Stomach smooth muscle (tissue), 2 donors: ENCODE data around the gene TRPC4AP.

Experiments
- H3K27ac ChIP-seq: one replicate; pipeline ENCODE4 v1.7.0; 2013; ENCODE audit warnings: mild to moderate bottlenecking, low read length, inconsistent platforms
- H3K27me3 ChIP-seq, 2 donors: one replicate each; pipeline ENCODE4 v1.7.0; 2013; ENCODE audit warnings: low read length in 2 of 2; ENCODE audit not compliant: insufficient read depth in 2 of 2, control insufficient read depth in 1 of 2
- H3K36me3 ChIP-seq, 2 donors: one replicate each; pipeline ENCODE4 v1.7.0; 2013; ENCODE audit warnings: low read length in 2 of 2; ENCODE audit not compliant: control insufficient read depth in 2 of 2, insufficient read depth in 2 of 2
- H3K4me1 ChIP-seq: one replicate; pipeline ENCODE4 v1.7.0; 2013; ENCODE audit warnings: low read length; ENCODE audit not compliant: control insufficient read depth, insufficient read depth
- H3K4me3 ChIP-seq, 2 donors: one replicate each; pipeline ENCODE4 v1.7.0; 2013; ENCODE audit warnings: low read length in 2 of 2
- H3K9ac ChIP-seq, 2 donors: one replicate each; pipeline ENCODE4 v1.7.0; 2013; ENCODE audit warnings: low read length in 2 of 2, mild to moderate bottlenecking in 1 of 2
- H3K9me3 ChIP-seq, 2 donors: one replicate each; pipeline ENCODE4 v1.7.0; 2013; ENCODE audit warnings: low read length in 2 of 2; ENCODE audit not compliant: control insufficient read depth in 2 of 2
- donor health status: healthy.
- donor health status: Pancreatic carcinoma.

The TRPC4AP gene

GRCh38 chr20:35092524-35093266 is at the start of gene TRPC4AP:
TSS of gene TRPC4AP (minus strand) at chr20:35092807. CDS start at chr20:35092781, 26 bp downstream.
- Histone ChIP-seq H3K4me3 (peak within 1 kb of the TSS; percentile 93 to 97), H3K36me3 (no peaks in the 10 kb centered on the region), H3K27ac (peak within 1 kb of the TSS; percentile 69), H3K9ac (peak within 1 kb of the TSS; percentile 95 to 97), H3K4me1 (peaks cover 17% of the 10 kb centered on the region), H3K9me3 (no peaks in the 10 kb centered on the region), H3K27me3 (no peaks in the 10 kb centered on the region)

DNA sequence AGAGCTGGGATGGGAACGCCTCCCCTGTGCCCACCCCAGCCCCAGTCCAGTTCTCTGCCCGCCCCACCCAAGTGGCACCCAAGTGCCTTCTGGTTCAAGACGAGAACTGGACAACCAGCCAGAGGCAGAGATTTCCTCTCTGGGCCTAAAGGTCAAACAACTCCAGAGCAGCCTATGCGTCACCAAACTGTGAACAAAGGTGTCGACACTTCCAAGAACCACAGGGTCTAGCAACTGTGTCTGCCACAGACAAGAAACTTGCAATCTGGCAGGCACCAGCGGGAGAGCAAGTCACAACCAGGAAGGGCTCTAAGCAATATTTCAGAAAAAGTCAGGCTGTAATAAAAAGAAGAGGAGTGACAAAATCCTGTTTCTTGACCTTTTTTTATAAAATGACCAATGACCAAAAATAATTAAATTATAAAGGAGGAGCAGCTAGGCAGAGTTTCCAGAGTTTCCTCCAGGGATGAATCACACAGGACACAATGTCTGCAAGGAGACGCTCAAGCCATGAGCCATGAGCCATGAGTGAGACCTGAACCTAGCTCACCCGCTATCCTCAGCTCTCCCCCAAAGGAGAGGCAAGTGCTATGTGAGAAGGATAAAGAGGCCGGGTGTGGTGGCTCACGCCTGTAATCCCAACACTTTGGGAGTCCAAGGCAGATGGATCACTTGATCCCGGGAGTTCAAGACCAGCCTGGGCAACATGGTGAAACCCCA is 43.4 kb upstream of the TRPC4AP start:
- Histone ChIP-seq H3K4me1 (peaks cover 4% of the 10 kb centered on the region), H3K9ac (no peak overlapping the region), H3K4me3 (no peak overlapping the region), H3K9me3 (no peaks in the 10 kb centered on the region), H3K27ac (no peak overlapping the region), H3K27me3 (no peaks in the 10 kb centered on the region), H3K36me3 (peaks cover 24 to 43% of the 10 kb centered on the region in 2 donors)

GRCh38 chr20:35134880-35135279 is 42.3 kb upstream of the TRPC4AP start:
- Histone ChIP-seq H3K9me3 (no peaks in the 10 kb centered on the region), H3K36me3 (peaks cover 28 to 48% of the 10 kb centered on the region in 2 donors), H3K27ac (peak overlapping the region; percentile 41), H3K9ac (no peak overlapping the region), H3K4me3 (no peak overlapping the region), H3K27me3 (no peaks in the 10 kb centered on the region), H3K4me1 (peaks cover 4% of the 10 kb centered on the region)

GRCh38 chr20:35134472-35134871 is 41.9 kb upstream of the TRPC4AP start:
- no peak overlapping the region for H3K9ac ChIP-seq
- H3K27me3 ChIP-seq: no peaks in the 10 kb centered on the region
- H3K9me3 ChIP-seq: no peaks in the 10 kb centered on the region
- H3K4me1 ChIP-seq: peaks cover 4% of the 10 kb centered on the region
- peak overlapping the region; percentile 41 for H3K27ac ChIP-seq
- no peak overlapping the region for H3K4me3 ChIP-seq
- H3K36me3 ChIP-seq: peaks cover 28 to 50% of the 10 kb centered on the region in 2 donors

- Histone ChIP-seq H3K27ac (no peak overlapping the region), H3K9ac (no peak overlapping the region), H3K36me3 (peaks cover 28 to 50% of the 10 kb centered on the region in 2 donors), H3K9me3 (no peaks in the 10 kb centered on the region), H3K4me3 (no peak overlapping the region), H3K4me1 (peaks cover 4% of the 10 kb centered on the region), H3K27me3 (no peaks in the 10 kb centered on the region)
Observed at GRCh38 chr20:35133735-35134134, 41.1 kb upstream of the TRPC4AP start.

- H3K9me3 ChIP-seq: no peaks in the 10 kb centered on the region
- H3K4me3 ChIP-seq: no peak overlapping the region
- H3K4me1 ChIP-seq: peaks cover 4% of the 10 kb centered on the region
- peaks cover 25 to 47% of the 10 kb centered on the region in 2 donors for H3K36me3 ChIP-seq
- no peak overlapping the region for H3K9ac ChIP-seq
- no peaks in the 10 kb centered on the region for H3K27me3 ChIP-seq
- no peak overlapping the region for H3K27ac ChIP-seq
Observed at GRCh38 chr20:35133031-35133430, 40.4 kb upstream of the TRPC4AP start.

DNA sequence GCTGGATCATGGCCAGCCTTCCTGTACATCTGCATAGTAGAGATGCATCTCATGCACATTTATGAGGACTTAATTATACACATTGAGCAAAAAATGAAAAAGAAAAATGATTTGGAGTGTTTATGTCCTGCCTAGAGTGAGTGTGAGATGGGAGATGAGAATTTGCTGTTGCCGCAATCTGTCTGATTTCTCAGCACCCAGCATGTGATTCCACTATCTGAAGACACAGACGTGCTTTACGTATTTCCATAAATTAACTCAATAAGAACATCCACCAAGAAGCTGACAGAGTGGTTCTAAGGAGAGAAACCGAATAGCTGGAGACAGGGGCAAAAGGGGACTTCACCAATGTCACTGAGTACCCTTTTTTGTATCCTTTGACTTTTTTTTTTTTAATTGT is 39.3 kb upstream of the TRPC4AP start:
- Histone ChIP-seq H3K4me1 (peaks cover 4% of the 10 kb centered on the region), H3K4me3 (no peak overlapping the region), H3K9ac (no peak overlapping the region), H3K27me3 (no peaks in the 10 kb centered on the region), H3K36me3 (peaks cover 19 to 38% of the 10 kb centered on the region in 2 donors), H3K9me3 (no peaks in the 10 kb centered on the region), H3K27ac (no peak overlapping the region)

- H3K36me3 ChIP-seq: peaks cover 26 to 35% of the 10 kb centered on the region in 2 donors
- H3K4me3 ChIP-seq: no peak overlapping the region
- no peak overlapping the region for H3K9ac ChIP-seq
- H3K4me1 ChIP-seq: peaks cover under 1% of the 10 kb centered on the region
- no peaks in the 10 kb centered on the region for H3K27me3 ChIP-seq
- H3K27ac ChIP-seq: no peak overlapping the region
- H3K9me3 ChIP-seq: no peaks in the 10 kb centered on the region
Observed at GRCh38 chr20:35129647-35130069, 37.1 kb upstream of the TRPC4AP start.

DNA sequence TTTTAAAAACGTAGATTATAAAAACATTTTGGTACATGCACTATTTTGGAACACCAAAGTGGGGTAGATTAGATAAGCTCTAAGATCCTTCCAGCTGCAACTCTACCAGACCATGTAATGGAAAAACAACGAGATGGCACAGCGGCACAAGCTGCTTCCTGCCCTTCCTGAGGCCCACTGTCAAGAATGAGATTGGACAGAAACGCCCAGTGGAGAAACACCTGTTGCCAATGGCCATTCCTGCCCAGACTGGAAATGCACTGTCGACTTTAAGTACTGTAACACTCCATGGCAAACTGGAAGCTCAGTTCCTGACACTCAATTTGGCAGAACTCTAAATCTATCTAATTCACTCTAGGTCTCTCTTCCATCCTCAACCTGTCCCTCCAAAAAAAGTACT is 33.1 kb upstream of the TRPC4AP start:
- no peaks in the 10 kb centered on the region for H3K27me3 ChIP-seq
- no peak overlapping the region for H3K4me3 ChIP-seq
- no peak overlapping the region for H3K27ac ChIP-seq
- no peak overlapping the region for H3K9ac ChIP-seq
- H3K36me3 ChIP-seq: peaks cover 30 to 34% of the 10 kb centered on the region in 2 donors
- H3K9me3 ChIP-seq: no peaks in the 10 kb centered on the region
- no peaks in the 10 kb centered on the region for H3K4me1 ChIP-seq

DNA sequence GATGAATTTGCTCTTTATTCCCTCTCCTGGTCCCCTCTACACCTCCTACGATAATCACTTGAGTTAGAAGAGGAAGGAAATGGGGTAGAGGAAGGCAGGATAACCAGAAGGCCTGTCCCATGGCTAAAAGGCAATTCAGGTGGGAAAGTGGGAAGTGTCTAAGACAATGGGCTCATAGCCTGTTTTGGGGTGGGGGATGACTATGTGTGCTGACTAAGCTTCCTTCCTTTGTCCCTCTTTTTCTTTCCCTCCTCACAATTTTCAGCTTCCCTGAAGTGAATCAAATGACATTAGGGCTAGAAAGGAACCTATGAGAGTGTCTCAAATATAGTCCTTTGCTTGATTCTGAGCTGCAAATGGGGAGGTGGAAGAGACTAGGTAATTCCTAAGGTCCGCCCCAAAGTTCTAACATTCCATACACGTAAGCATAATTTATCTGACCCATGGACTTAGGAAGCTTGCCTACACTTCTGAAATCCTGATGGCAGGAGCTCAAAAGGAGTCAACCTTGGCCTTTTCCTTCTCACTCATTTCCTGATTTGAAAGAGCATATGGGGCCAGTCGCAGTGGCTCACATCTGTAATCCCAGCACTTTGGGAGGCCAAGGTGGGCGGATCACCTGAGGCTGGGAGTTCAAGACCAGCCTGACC is 30.3 kb upstream of the TRPC4AP start:
- no peak overlapping the region for H3K9ac ChIP-seq

More for the DNA sequence above, 30.3 kb upstream of the TRPC4AP start:
- no peaks in the 10 kb centered on the region for H3K9me3 ChIP-seq
- H3K27ac ChIP-seq: no peak overlapping the region
- peaks cover 35 to 48% of the 10 kb centered on the region in 2 donors for H3K36me3 ChIP-seq
- no peak overlapping the region for H3K4me3 ChIP-seq
- no peaks in the 10 kb centered on the region for H3K4me1 ChIP-seq
- no peaks in the 10 kb centered on the region for H3K27me3 ChIP-seq
